Activated T-helper 1 cell treated with Interleukin-2 at 50 U/mL for 16 hours (primary cell): Measurements from ENCODE around the gene NFAT5.
A peak's percentile ranks its signal among the peaks of the same experiment; 100 is the strongest.
"Not testable (repeated sequence)": the region's sequence is repeated elsewhere in the genome, so short reads cannot be mapped to it uniquely, and the experiment has no call there.

Experiments used
- DNase-seq: peaks from one replicate; pipeline ENCODE4 v3.0.0-alpha.2; 2020; ENCODE audit warnings: low read depth

The NFAT5 gene

GRCh38 chr16:69707920-69708683, 142.3 kb downstream of the NFAT5 start:
- DNase-seq: no peak

- no peak for DNase-seq
These were observed 143.8 kb downstream of the NFAT5 start for GRCh38 chr16:69709456-69710084.

DNA sequence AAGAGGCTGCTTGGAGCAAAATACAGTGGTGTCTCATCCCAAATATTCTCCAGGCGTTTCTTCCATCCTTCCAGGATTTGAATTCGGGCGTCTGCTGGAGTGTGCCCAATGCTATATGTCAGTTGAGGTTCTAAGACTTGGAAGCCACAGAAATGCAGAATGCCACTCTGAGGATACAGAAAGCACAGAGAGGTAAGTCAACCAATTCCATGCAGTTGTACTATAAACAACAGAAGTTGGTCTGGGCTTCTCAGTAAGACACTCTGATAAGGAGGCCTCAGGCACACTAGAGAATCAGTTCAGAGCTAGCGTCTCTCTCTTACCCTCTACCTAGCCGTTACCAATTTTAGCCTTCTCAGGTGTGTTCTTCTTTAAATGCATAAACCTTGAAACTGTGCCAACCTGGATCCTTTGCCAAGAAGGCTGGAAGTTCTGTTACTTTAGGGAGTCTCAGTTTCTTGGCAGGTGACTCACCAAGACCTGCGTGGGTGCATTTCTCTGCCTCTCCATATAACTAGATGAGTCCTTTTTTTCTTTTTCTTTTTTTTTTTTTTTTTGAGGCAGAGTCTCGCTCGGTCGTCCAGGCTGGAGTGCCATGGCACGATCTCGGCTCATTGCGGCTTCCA, 145.5 kb downstream of the NFAT5 start:
- no peak for DNase-seq

DNA sequence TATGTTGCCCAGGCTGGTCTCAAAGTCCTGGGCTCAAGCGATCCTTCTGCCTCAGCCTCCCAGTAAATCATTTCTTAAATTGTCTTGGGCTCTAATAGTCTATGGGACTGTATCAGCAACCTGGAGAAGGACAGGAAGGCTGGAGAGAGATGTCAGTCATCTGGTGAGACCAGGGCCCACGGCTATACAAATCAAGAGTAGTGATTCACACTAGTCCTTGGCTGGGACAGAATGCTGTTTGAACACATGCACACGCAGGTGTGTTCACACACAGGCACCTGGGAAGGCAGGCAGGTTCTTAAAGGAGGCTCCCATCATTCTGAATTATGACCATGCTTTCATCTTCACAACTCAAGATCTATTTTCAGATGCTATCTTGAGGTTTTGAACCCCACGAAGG, 146.5 kb downstream of the NFAT5 start:
- DNase-seq: no peak

DNA sequence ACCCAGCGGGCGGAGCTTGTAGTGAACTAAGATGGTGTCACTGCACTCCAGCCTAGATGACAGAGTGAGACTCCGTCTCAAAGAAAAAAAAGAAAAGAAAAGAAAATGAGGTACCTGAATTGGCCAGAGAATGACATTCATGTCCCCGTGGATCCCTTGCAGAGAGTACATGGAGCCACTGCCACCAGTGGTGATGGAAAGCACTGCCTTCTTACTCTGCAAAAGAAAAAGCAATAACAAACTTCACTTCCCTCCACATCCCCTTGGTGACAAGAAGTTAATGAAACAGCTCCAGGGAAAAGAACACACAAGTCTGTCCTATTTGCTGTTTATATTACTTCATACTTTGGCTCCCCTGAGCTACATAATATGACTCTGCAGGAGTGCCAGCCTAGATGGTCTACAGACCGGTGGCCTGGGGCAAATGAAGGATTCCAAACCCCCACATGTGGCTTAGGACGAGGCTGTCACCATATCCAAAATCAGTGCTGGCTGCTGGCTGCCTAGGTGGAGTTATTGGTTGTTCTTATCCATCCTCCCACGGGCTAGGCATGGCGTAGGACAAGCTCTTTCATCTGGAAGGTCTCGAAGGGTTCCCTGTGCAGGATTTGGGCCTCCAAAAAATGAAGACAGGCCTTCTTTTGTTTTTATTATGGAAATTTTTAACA, 147.3 kb downstream of the NFAT5 start:
- DNase-seq: no peak

- no peak for DNase-seq
These were observed 151.3 kb downstream of the NFAT5 start for GRCh38 chr16:69717066-69717465.

DNA sequence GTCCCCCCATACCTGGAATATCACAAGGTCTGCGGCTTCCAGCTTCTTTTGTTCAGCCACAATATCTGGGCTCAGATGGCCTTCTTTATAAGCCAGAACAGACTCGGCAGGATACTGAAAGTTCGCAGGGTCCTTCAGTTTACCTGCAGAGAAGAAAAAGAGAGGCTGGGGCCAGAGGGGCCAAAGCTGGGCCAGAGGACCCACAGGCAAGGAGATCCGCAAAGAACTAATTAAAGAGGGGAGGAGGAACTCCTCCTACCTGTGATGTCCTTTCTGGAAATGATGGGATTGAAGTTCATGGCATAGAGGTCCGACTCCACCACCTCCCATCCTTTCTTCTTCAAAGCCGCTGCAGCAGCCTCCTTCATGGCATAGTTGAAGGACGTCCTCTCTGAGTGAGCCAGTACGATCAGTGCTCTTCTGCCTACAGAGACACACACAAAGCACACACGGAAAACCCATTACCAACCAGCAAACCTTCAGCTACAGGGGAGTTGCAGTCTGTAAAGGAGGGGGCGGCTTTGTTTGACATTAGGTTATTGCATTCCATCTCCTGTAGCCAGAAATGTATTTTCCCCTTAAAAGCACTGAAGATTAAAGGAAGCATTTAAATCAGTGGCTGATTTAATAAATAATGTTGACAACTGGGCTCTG, 152.5 kb downstream of the NFAT5 start:
- DNase-seq: no peak

GRCh38 chr16:69720822-69721430, 155.2 kb downstream of the NFAT5 start:
- DNase-seq: no peak

DNA sequence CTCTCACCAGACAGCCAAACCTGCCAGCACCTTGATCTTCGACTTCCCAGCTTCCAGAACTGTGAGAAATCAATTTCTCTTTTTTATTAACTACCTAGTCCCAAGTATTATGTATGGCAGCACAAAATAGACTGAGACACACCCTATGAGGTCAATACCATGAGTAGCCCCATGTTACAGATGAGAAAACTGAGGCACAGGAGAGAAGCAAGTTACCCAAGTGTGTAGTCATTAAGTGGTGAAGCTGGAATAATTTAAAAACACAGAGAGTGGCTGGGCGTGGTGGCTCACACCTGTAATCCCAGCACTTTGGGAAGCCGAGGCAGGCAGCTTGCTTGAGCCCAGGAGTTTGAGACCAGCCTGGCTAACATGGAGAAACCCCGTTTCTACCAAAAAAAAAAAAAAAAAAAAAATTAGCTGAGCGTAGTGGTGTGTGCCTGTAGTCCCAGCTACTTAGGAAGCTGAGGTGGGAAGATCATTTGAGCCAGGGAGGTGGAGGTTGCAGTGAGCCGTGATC, 155.7 kb downstream of the NFAT5 start:
- no peak for DNase-seq

DNA sequence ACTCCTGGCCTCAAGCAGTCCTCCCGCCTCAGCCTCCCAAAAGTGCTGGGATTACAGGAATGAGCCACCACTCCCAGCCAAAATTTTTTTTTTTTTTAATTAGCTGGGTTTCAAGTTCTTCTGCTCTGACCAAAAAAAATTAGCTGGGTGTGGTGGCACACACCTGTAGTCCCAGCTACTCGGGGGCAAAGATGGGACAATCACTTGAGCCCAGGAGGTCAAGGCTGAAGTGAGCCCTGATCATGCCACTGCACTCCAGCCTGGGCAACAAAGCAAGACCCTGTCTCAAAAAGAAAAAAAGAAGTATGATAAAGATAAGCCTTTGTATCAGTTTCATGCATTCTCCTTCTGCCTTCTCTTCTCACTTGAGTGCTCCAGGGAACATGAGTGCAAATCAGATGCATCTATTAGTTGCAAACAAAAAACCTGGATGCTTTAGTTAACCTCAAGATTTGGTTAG, 158.7 kb downstream of the NFAT5 start:
- no peak for DNase-seq

DNA sequence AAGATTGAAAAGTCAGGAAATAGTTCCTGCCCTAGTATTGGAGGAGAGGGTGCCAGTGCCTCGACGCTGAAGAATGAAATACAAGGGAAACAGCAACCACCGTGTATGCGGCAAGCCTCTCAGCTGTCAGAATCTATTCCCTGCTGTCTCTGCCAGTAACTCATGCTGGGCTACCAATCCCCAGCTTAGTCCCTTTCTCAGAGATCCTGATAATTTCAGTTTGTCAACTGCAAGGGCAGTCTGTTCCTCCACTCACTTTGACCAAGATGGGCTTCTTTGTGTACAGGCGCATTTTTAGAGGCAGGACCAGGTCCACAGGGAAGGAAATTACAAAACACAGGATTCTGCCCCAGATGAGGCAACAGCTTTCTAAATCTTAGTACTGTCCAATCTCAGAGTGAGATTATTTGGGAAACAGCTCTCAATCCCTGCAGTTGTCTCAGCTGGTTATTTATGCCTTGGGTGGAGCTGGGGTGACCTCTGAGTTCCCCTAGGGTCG, 159.3 kb downstream of the NFAT5 start:
- DNase-seq: no peak

DNA sequence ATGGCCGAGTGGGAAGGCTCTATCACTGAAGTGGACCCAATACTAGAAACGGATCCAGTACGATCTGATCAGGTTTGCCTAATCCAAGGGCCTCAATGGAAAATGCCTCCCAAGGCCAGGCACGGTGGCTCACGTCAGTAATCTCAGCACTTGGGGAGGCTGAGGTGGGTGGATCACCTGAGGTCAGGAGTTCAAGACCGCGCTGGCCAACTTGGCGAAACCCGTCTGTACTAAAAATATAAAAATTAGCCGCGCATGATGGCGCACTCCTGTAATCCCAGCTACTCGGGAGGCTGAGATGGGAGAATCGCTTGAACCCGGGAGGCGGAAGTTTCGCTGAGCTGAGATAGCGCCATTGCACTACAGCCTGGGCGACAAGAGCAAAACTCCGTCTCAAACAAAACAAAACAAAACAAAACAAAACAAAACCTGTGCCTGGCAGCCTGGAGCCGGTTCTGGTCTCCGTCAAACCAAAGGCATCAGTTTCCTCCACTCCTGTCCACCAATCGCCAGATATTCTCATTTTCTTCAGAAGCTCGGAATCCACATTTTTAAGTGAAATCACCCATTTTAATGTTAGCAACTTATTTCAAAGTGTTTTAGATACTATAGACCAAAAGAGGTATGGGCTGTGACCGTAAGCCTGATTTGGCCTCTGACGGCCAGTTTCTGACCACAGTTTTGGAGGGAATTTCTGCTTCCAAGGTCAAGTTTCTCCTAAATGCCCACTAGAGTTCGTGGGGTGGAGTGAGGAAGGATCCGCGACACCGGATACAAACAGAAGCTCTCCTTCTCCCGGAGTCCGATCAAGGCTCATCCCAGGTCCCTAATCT, 159.9 kb downstream of the NFAT5 start:
- DNase-seq: no peak

GRCh38 chr16:69726313-69727060, 160.7 kb downstream of the NFAT5 start, which contains the start of gene NQO1:
Gene NQO1, minus strand, starts transcription at chr16:69726560. Its CDS starts 121 bp downstream, at chr16:69726439.
- peak; percentile 79 for DNase-seq

DNA sequence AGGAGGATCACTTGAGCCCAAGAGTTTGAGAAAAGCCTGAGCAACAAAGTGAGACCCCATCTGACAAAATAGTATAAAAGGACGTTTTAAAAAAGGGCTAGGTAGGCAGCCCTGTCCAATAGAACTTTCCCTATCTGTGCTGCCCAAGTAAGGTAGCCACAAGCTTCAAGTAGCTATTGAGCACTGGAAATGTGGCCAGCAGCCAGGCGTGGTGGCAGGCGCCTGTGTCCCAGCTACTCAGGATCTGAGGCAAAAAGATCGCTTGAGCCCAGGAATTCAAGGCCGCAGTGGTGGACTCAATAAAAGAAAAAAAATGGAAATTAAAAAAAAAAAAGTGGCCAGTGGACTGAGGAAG, 162.1 kb downstream of the NFAT5 start:
- DNase-seq: no peak

DNA sequence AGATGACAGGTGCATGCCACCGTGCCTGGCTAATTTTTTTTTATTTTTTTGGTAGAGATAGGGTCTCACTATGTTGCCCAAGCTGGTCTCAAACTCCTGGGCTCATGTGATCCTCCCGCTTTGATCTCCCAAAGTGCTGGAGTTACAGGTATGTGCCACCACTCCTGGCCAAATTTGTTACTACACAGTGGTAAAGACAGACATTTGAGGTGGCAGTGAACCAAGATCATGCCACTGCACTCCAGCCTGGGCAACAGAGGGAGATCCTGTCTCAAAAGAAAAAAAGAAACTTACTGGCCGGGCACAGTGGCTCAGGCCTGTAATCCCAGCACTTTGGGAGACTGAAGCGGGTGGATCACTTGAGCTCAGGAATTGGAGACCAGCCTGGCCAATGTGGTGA, 163.3 kb downstream of the NFAT5 start:
- not testable (repeated sequence) for DNase-seq

DNA sequence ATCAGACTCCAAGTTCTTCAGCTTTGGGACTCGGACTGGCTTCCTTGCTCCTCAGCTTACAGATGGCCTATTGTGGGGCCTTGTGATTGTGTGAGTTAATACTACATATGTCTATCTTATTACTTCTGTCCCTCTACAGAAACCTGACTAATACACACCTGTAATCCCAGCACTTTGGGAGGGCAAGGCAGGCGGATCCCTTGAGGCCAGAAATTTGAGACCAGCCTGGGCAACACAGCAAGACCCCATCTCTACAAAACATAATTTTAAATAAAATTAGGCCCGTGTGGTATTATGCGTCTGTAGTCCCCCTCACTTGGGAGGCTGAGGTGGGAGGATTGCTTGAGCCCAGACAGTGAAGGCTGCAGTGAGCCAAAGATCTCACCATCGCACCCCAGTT, 165.5 kb downstream of the NFAT5 start:
- DNase-seq: not testable (repeated sequence)

DNA sequence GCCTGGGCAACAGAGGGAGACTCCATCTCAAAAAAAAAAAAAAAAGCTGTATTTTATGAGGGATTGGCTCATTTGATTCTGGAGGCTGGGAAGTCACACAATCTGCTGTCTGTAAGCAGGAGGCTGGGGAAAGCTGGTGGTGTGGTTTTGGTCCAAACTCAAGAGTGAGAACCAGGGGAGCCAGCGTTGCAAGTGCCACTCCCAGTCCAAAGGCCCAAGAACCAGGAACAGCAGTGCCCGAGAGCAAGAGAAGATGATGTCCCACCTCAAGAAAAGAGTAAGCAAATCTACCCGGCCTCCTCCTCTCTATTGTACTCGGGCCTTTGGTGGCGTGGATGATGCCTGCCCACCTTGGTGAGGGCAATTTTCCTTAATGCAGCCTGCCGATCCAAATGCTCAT, 166.3 kb downstream of the NFAT5 start:
- no peak for DNase-seq

DNA sequence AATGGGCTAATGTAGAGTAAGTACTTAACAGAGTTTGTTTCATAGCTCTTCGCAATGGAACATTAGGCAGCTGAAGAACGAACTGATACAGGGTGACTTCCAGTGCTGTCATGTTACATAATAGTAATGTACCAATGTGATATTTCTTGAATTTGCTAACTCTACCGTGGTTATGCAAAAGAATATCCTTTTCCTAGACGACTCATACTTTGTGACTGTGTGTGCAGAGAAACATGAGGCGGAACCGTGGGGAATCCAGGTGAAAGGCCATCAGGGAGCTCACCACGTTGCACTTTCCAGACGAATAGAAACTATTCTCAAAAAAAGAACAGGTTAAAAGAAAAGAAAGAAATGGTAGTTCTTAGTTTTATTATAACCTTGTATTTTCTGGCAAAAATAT, 175.8 kb downstream of the NFAT5 start:
- no peak for DNase-seq
